ENCODE data around the gene CPNE6. TPM values are rescaled to one million over a fixed set of nuclear protein-coding genes. Genes with fewer than 3 reads are reported as not detected.

CPNE6 gene
- total and polyA plus RNA-seq, 2 of the 13 experiments (the other 11 are each of a cell fraction or from before 2014, with no cell fraction given) = not detected

DNA sequence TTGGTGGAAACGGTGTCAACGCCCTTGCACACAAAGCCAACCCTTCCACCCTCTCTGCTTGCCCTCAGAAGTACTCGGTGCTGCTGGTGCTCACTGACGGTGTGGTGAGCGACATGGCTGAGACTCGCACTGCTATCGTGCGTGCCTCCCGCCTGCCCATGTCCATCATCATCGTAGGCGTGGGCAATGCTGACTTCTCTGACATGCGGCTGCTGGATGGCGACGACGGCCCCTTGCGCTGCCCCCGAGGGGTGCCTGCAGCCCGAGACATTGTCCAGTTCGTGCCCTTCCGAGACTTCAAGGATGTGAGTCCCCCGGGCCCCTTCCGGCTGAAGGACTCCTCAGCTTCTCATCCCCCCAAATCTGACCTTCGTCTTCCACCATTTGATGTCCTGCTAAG is 5.7 kb downstream of the CPNE6 start:
- in situ Hi-C loops (cut with HindIII; ENCODE audit: extremely low pct_ligation_motif_present, low pct_unique_long_range_greater_than_20kb) (no loop called here), intact Hi-C loops (cut with micrococcal nuclease; ENCODE audit: unreplicated experiment) (no loop called here)
- no peaks in the 10 kb centered on the region for H4K20me1 ChIP-seq (ENCODE audit: insufficient read depth, low read length)
- peak; percentile 64; the same call in 1 of the 2 replicates for TF ChIP-seq ZNF235 (CRISPR knock-in tag; IDR thresholded peaks at IDR 0.05; ENCODE audit: borderline replicate concordance)
- TF ChIP-seq ZNF776 (CRISPR knock-in tag; IDR thresholded peaks at IDR 0.05) = 0 out of 2 replicates have a peak, but pooled peaks have one; percentile 19
- 0 out of 2 replicates have a peak, but pooled peaks have one; percentile 45 for TF ChIP-seq CENPT (CRISPR knock-in tag; IDR thresholded peaks at IDR 0.05; ENCODE audit: low read depth)
- TF ChIP-seq ZNF234 (CRISPR knock-in tag; conservative IDR thresholded peaks at IDR 0.05) = no peak
- TF ChIP-seq HES4 (CRISPR knock-in tag; IDR thresholded peaks at IDR 0.05; ENCODE audit: borderline replicate concordance) = 0 out of 2 replicates have a peak, but pooled peaks have one; percentile 6
- 0 out of 2 replicates have a peak, but pooled peaks have one; percentile 38 for TF ChIP-seq RNF2 (conservative IDR thresholded peaks at IDR 0.05; ENCODE audit: low read depth)
- no TSS peak for BruUV-seq (replicated peaks)
- peaks cover 43% of the 10 kb centered on the region for H3K4me1 ChIP-seq (ENCODE audit: insufficient read depth, low read length)
- no peak overlapping the region for H3K4me3 ChIP-seq (replicated peaks in 1 of 3; ENCODE audit: insufficient read depth in 1 of 3, low read depth in 2 of 3, low read length in 3 of 3)
- H3K27me3 ChIP-seq (ENCODE audit: control insufficient read depth in 1 of 2, insufficient read depth in 2 of 2, low read length in 2 of 2) = peaks cover 18 to 64% of the 10 kb centered on the region in 2 experiments
- ChIA-PET CTCF (ENCODE audit: low intra/inter-chr PET ratio, low total read pairs) (no interaction called here), POLR2A (interaction anchor here (8.3 kb wide), 1 partner anchor 18 kb away, joined by 68 read pairs; the partner anchor contains the start of gene PCK2)
- DNase-seq (ENCODE audit: low spot score) (no peak), ATAC-seq (no peak), FAIRE-seq (no peak)
- H3K9ac ChIP-seq (ENCODE audit: insufficient read depth, low read depth, low read length) = no peak overlapping the region
- H3K79me2 ChIP-seq (ENCODE audit: insufficient read depth, low read length) = no peaks in the 10 kb centered on the region
- H3K27ac ChIP-seq (ENCODE audit: extremely low read length, insufficient read depth, low read length) = no peak overlapping the region
- WGBS (ENCODE audit: low lambda C conversion rate) = 78% methylated on average over 23 of the region's 23 CpGs
- no peak overlapping the region for H2AFZ ChIP-seq (ENCODE audit: low read length)
- H3K36me3 ChIP-seq (replicated peaks in 1 of 2; ENCODE audit: control insufficient read depth in 1 of 2, insufficient read depth in 2 of 2, low read length in 2 of 2) = no peaks in the 10 kb centered on the region
- H3K4me2 ChIP-seq (ENCODE audit: low read depth, low read length) = no peak overlapping the region
- H3K9me3 ChIP-seq (ENCODE audit: low read length) = no peaks in the 10 kb centered on the region

DNA sequence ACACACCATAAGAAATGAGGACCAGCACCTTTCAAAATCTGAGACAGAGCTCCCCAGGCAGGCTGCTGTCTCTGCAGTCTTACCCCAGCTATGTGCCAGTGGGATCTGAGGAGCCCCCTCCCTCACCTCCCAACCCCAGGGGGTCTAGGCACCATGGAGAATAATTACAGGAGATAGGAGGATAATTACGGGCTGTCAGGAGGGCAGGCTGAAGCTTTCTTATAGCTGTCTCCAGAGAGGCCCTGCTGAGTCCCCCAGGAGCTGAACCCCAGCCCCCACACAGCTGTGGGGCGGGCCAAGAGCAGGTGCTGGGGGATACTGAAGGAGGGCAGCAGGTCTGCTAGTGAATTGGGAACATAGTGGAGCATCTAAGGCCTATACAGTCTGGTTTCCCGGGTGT is 6.8 kb downstream of the CPNE6 start:
- Histone ChIP-seq H2AFZ (ENCODE audit: low read length) (no peak overlapping the region), H3K4me3 (replicated peaks in 1 of 3; ENCODE audit: insufficient read depth in 1 of 3, low read depth in 2 of 3, low read length in 3 of 3) (no peak overlapping the region), H3K4me1 (ENCODE audit: insufficient read depth, low read length) (peaks cover 45% of the 10 kb centered on the region), H4K20me1 (ENCODE audit: insufficient read depth, low read length) (no peaks in the 10 kb centered on the region), H3K4me2 (ENCODE audit: low read depth, low read length) (no peak overlapping the region), H3K79me2 (ENCODE audit: insufficient read depth, low read length) (no peaks in the 10 kb centered on the region), H3K27me3 (ENCODE audit: control insufficient read depth in 1 of 2, insufficient read depth in 2 of 2, low read length in 2 of 2) (peaks cover 17 to 65% of the 10 kb centered on the region in 2 experiments), H3K27ac (ENCODE audit: extremely low read length, insufficient read depth, low read length) (no peak overlapping the region), H3K9me3 (ENCODE audit: low read length) (no peaks in the 10 kb centered on the region), H3K36me3 (replicated peaks in 1 of 2; ENCODE audit: control insufficient read depth in 1 of 2, insufficient read depth in 2 of 2, low read length in 2 of 2) (no peaks in the 10 kb centered on the region), H3K9ac (ENCODE audit: insufficient read depth, low read depth, low read length) (no peak overlapping the region)
- no peak for FAIRE-seq
- in situ Hi-C loops (cut with HindIII; ENCODE audit: extremely low pct_ligation_motif_present, low pct_unique_long_range_greater_than_20kb) (no loop called here), intact Hi-C loops (cut with micrococcal nuclease; ENCODE audit: unreplicated experiment) (no loop called here)
- CTCF ChIA-PET (ENCODE audit: low intra/inter-chr PET ratio, low total read pairs) = interaction anchor here (1.1 kb wide), 1 partner anchor 12 kb away, joined by 3 read pairs; no protein-coding TSS in a partner anchor
- no TSS peak for BruUV-seq (replicated peaks)
- no peak for DNase-seq (ENCODE audit: low spot score)
- POLR2A ChIA-PET = interaction anchor here (8.3 kb wide), 1 partner anchor 17 kb away, joined by 68 read pairs; the partner anchor contains the start of gene PCK2
- no peak for ATAC-seq
- 26% methylated on average over 3 of the region's 3 CpGs for WGBS (ENCODE audit: low lambda C conversion rate)
- TF ChIP-seq ZBTB37 (CRISPR knock-in tag; IDR thresholded peaks at IDR 0.05) = no peak
- TF ChIP-seq ELF3 (CRISPR knock-in tag; IDR thresholded peaks at IDR 0.05) = no peak
- TF ChIP-seq ZNF335 (CRISPR knock-in tag; IDR thresholded peaks at IDR 0.05) = no peak
- TF ChIP-seq, protein P1, sequence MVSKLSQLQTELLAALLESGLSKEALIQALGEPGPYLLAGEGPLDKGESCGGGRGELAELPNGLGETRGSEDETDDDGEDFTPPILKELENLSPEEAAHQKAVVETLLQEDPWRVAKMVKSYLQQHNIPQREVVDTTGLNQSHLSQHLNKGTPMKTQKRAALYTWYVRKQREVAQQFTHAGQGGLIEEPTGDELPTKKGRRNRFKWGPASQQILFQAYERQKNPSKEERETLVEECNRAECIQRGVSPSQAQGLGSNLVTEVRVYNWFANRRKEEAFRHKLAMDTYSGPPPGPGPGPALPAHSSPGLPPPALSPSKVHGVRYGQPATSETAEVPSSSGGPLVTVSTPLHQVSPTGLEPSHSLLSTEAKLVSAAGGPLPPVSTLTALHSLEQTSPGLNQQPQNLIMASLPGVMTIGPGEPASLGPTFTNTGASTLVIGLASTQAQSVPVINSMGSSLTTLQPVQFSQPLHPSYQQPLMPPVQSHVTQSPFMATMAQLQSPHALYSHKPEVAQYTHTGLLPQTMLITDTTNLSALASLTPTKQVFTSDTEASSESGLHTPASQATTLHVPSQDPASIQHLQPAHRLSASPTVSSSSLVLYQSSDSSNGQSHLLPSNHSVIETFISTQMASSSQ (IDR thresholded peaks at IDR 0.05; ENCODE audit: low read depth) = no peak
- TF ChIP-seq, protein P1 (CRISPR knock-in tag; IDR thresholded peaks at IDR 0.05; ENCODE audit: borderline replicate concordance) = no peak
- TF ChIP-seq ZNF510 (CRISPR knock-in tag; IDR thresholded peaks at IDR 0.05; ENCODE audit: low read depth) = no peak
- TF ChIP-seq, protein P2, sequence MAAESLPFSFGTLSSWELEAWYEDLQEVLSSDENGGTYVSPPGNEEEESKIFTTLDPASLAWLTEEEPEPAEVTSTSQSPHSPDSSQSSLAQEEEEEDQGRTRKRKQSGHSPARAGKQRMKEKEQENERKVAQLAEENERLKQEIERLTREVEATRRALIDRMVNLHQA (CRISPR knock-in tag; IDR thresholded peaks at IDR 0.05) = no peak
- TF ChIP-seq ZNF564 (CRISPR knock-in tag; IDR thresholded peaks at IDR 0.05) = no peak

All from HepG2 (cell line).